Endometrial microvascular endothelial cells (primary cell): Measurements from ENCODE around the gene RAG1. TPM values are rescaled to one million over a fixed set of nuclear protein-coding genes. Genes with fewer than 3 reads are reported as not detected.

Experiments
- in situ Hi-C: cut with HindIII; loops from 2 replicates; pipeline ENCODE4 v1.10.0; 2017; ENCODE audit warnings: low sequenced_read_pairs, low pct_unique_long_range_greater_than_20kb; ENCODE audit errors: inconsistent ontology term
- total RNA-seq: library from RNA; depleted of rRNA; stranded (reverse); fragments of >200 nt; gene quantifications from one replicate; pipeline ENCODE4 v1.2.3, GENCODE V29; 2015; ENCODE audit errors: inconsistent ontology term

RAG1 gene
- total RNA-seq, 1 donor from 2014 or later: 1.3 TPM

DNA sequence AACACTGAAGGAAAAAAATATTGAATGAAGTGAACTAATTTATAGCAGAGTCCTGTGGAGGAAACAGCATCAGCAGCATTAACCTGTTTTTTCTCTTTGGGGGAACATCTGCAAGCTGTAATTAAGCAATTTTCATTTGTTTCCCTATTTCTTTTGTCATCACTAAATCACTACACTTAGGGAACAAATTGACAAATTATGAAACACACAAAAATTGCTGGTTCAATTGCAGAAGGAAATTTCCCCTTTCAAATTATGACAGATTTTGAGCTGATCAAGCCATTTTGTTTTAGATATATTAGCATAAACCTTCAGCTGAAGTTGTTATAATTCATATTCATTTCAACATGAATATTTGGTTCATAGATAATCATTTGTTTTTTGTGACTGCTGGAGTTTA is 52.4 kb downstream of the RAG1 start:
- in situ Hi-C loops: no loop called here

DNA sequence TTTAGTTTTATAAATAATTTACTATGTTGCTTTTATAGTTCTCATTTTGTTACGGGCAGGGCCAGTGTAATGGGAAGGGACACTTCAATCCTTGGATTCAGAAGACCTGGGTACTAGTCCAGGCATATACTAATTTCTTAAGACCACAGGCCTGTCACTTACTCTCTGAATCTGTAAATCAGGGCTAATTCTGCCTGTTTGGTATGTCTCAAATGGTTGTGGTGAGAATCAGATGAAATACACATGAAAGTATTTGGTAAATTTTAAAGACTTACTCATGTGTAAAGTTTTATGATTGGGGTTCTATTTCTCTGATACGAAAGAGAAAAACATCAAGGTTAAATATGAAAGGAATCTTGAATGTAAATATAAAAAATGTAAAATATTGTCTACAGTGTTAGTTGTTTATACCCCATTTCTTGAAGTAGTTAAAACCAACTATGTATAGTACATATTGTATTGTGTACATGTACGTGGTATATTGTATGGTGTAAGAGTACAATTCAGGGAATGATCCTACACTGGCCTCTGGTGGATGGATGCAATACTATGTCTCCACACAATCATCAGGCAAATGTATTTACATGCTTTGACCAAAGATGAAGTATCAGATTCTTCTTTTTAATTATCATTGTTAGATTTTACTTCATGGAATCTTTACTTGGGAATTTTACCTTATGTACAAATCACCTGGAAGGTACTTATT is 54.8 kb downstream of the RAG1 start:
- in situ Hi-C loops: no loop called here

GRCh38 chr11:36623494-36623893 is 55.7 kb downstream of the RAG1 start:
- in situ Hi-C loops: no loop called here

DNA sequence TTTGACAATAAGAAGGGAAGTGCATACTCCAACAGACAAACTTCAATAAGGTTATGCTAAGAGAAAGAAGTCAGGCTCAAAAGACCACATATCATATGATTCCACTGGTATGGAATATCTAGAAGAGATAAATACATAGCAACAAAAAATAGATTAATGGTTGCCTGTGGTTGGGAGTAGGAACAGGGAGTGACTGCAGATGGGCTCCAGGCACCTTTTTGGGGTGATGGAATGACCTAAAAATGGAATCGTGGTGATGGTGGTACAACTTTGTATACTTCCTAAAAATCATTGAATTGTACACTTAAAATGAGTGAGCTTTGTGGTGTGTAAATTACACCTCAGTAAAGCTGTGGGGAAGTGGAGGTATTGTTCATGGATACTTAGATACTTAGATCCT is 59.2 kb downstream of the RAG1 start:
- in situ Hi-C loops: no loop called here

DNA sequence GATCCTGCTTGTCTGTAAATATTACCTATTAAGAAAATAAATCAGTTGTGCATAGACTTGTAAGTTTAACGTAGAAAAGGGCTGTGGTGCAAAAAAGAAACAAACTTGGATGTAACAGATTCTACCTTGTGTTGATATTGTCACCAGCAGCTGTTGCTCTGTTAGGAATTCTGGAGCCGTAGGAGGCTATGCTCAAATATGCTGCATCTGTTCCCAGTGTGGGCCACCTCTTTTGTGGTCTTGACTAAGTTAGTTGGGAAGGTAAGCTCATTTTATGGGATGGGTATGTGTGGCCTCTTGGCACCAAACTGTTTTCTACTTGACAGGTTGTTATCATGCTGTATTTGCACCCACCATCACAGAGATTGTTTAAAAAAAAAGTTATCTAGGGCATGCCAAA is 59.7 kb downstream of the RAG1 start:
- in situ Hi-C loops: no loop called here

- in situ Hi-C loops: no loop called here
Observed at GRCh38 chr11:36628141-36628540, 60.3 kb downstream of the RAG1 start.

DNA sequence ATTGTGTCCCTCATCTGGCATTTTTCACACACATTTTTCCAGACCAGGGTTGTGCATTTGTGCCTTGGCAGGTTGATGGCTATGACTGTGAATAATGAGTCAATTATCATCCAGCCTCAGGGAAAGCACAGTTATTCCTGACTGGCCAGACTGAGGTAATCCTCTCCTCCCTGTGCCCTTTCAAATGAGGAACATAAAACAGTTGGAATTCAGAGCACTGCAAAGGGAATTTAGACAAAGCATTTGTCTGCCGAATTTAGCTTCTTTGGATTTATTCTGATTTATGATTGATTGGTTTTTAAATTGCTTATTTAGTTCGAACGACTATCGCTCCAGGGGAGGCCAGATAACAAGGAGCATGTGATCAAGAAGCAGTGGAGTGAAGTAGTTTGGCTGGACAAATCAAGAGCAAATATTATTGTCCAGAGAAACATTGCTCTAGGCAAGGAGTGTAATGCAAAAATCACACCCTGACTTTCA is 61.0 kb downstream of the RAG1 start:
- in situ Hi-C loops: no loop called here

Other genes with a start within 250 kb of the RAG1 start
- 9.4 TPM for gene TRAF6, start 57.7 kb upstream of the RAG1 start, total RNA-seq
- 38.7 TPM for gene IFTAP, start 26.5 kb downstream of the RAG1 start, total RNA-seq
- not detected for gene RAG2, start 30.2 kb downstream of the RAG1 start, total RNA-seq